ENCODE data around the gene B4GALNT1. TPM values are rescaled to one million over a fixed set of nuclear protein-coding genes. Genes with fewer than 3 reads are reported as not detected.
A peak's percentile ranks its signal among the peaks of the same experiment; 100 is the strongest.

Gene B4GALNT1
- polyA plus RNA-seq, 1 donor from 2014 or later: 99.9 TPM

DNA sequence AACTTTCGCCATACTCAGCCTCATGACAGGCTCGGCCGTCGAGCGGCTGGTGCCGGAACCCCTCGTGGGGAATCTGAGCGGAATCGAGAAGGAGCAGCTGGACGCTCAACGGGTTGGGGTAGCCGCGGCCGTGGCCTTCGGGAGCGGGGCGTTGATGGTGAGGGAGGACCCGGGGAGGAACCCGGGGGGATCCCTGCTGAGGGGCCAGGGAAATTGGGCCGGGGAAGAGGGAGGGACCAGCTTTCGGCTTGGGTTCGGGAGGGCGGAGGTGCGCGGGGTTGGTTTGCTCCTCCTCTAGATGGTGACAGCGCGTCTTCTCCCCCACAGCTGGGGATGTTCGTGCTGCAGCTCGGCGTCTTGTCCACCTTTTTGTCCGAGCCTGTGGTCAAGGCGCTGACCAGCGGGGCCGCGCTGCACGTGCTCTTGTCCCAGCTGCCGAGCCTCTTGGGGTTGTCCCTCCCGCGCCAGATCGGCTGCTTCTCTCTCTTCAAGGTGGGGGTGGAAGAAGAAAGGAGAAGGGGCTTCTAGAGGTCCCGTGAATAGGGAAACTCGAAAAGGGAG, 12.0 kb downstream of the B4GALNT1 start:
- Histone ChIP-seq H3F3A (ENCODE audit: insufficient read depth, low read length, poor library complexity, severe bottlenecking) (no peaks in the 10 kb centered on the region), H3K4me2 (ENCODE audit: low read length) (no peak overlapping the region), H3K9me2 (ENCODE audit: insufficient read depth, low read length) (no peaks in the 10 kb centered on the region), H3K9ac (ENCODE audit: low read length) (no peak overlapping the region), H3K27ac (ENCODE audit: low read length) (no peak overlapping the region), H3K4me3 (ENCODE audit: low read length) (peak overlapping the region; percentile 63), H3K27me3 (ENCODE audit: insufficient read depth, low read depth, low read length) (peaks cover 69% of the 10 kb centered on the region), H3K36me3 (ENCODE audit: insufficient read depth, low read length) (no peaks in the 10 kb centered on the region), H3K79me2 (replicated peaks; ENCODE audit: insufficient read depth, low read length) (no peaks in the 10 kb centered on the region), H3K9me3 (ENCODE audit: low read length) (no peaks in the 10 kb centered on the region), H4K20me1 (ENCODE audit: insufficient read depth) (no peaks in the 10 kb centered on the region), H2AFZ (ENCODE audit: low read depth, low read length) (no peak overlapping the region)
- TF ChIP-seq SMC3 (conservative IDR thresholded peaks at IDR 0.05; ENCODE audit: poor library complexity) (no peak), EZH2 (IDR thresholded peaks at IDR 0.05; ENCODE audit: borderline replicate concordance, insufficient read depth, low read length, poor library complexity, severe bottlenecking) (peak; percentile 34)

DNA sequence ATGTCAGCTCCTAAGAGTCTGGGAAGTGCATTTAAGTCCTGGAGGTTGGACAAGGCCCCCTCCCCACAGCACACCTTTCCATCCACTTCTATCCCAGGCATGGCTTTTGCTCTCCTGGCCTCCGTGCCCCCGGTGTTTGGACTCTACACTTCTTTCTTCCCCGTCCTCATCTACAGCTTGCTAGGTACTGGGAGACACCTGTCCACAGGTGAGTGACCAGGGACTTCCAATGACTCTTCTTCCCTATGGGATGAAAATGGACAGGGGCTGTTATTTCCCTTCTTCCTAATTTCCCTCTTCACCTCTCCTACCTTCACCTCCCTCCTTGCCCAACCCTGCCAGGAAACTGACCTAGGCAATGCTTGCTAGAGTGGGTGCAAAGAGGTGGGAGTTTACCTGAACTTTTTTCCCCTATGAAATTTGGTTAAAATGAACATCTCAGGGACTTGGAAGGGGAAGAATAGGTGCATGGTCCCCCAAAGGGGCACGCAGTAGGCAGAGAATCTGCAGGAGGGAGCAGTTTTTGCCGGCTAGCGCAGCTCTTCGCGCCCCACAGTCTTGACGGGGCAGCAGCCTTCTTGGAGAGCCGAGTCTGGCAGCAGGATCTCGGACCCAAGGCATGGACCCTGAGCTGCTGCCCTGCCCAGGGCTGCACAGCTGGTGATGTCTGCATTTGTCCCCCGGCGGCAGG, 12.6 kb downstream of the B4GALNT1 start:
- no peaks in the 10 kb centered on the region for H3K36me3 ChIP-seq (ENCODE audit: insufficient read depth, low read length)
- no peak overlapping the region for H3K4me2 ChIP-seq (ENCODE audit: low read length)
- H3K27ac ChIP-seq (ENCODE audit: low read length): no peak overlapping the region
- no peak overlapping the region for H3K9ac ChIP-seq (ENCODE audit: low read length)
- no peaks in the 10 kb centered on the region for H3K9me2 ChIP-seq (ENCODE audit: insufficient read depth, low read length)
- peaks cover 69% of the 10 kb centered on the region for H3K27me3 ChIP-seq (ENCODE audit: insufficient read depth, low read depth, low read length)
- TF ChIP-seq SMC3 (conservative IDR thresholded peaks at IDR 0.05; ENCODE audit: poor library complexity) (no peak), RAD21 (conservative IDR thresholded peaks at IDR 0.05) (no peak), MXI1 (conservative IDR thresholded peaks at IDR 0.05; ENCODE audit: poor library complexity, severe bottlenecking) (no peak), EP300 (conservative IDR thresholded peaks at IDR 0.05; ENCODE audit: poor library complexity, severe bottlenecking) (no peak), EZH2 (IDR thresholded peaks at IDR 0.05; ENCODE audit: borderline replicate concordance, insufficient read depth, low read length, poor library complexity, severe bottlenecking) (no peak), POLR2AphosphoS5 (IDR thresholded peaks at IDR 0.05) (no peak), TAF1 (IDR thresholded peaks at IDR 0.05; ENCODE audit: low read depth) (no peak)
- TF ChIP-seq, protein P1, sequence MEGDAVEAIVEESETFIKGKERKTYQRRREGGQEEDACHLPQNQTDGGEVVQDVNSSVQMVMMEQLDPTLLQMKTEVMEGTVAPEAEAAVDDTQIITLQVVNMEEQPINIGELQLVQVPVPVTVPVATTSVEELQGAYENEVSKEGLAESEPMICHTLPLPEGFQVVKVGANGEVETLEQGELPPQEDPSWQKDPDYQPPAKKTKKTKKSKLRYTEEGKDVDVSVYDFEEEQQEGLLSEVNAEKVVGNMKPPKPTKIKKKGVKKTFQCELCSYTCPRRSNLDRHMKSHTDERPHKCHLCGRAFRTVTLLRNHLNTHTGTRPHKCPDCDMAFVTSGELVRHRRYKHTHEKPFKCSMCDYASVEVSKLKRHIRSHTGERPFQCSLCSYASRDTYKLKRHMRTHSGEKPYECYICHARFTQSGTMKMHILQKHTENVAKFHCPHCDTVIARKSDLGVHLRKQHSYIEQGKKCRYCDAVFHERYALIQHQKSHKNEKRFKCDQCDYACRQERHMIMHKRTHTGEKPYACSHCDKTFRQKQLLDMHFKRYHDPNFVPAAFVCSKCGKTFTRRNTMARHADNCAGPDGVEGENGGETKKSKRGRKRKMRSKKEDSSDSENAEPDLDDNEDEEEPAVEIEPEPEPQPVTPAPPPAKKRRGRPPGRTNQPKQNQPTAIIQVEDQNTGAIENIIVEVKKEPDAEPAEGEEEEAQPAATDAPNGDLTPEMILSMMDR (IDR thresholded peaks at IDR 0.05; ENCODE audit: poor library complexity, severe bottlenecking): no peak
- TF ChIP-seq, protein P2, sequence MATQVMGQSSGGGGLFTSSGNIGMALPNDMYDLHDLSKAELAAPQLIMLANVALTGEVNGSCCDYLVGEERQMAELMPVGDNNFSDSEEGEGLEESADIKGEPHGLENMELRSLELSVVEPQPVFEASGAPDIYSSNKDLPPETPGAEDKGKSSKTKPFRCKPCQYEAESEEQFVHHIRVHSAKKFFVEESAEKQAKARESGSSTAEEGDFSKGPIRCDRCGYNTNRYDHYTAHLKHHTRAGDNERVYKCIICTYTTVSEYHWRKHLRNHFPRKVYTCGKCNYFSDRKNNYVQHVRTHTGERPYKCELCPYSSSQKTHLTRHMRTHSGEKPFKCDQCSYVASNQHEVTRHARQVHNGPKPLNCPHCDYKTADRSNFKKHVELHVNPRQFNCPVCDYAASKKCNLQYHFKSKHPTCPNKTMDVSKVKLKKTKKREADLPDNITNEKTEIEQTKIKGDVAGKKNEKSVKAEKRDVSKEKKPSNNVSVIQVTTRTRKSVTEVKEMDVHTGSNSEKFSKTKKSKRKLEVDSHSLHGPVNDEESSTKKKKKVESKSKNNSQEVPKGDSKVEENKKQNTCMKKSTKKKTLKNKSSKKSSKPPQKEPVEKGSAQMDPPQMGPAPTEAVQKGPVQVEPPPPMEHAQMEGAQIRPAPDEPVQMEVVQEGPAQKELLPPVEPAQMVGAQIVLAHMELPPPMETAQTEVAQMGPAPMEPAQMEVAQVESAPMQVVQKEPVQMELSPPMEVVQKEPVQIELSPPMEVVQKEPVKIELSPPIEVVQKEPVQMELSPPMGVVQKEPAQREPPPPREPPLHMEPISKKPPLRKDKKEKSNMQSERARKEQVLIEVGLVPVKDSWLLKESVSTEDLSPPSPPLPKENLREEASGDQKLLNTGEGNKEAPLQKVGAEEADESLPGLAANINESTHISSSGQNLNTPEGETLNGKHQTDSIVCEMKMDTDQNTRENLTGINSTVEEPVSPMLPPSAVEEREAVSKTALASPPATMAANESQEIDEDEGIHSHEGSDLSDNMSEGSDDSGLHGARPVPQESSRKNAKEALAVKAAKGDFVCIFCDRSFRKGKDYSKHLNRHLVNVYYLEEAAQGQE (IDR thresholded peaks at IDR 0.05; ENCODE audit: borderline replicate concordance): no peak
- H3K9me3 ChIP-seq (ENCODE audit: low read length): no peaks in the 10 kb centered on the region
- H3F3A ChIP-seq (ENCODE audit: insufficient read depth, low read length, poor library complexity, severe bottlenecking): no peaks in the 10 kb centered on the region
- no peak overlapping the region for H2AFZ ChIP-seq (ENCODE audit: low read depth, low read length)
- H4K20me1 ChIP-seq (ENCODE audit: insufficient read depth): no peaks in the 10 kb centered on the region
- H3K79me2 ChIP-seq (replicated peaks; ENCODE audit: insufficient read depth, low read length): no peaks in the 10 kb centered on the region
- H3K4me3 ChIP-seq (ENCODE audit: low read length): no peak overlapping the region

Data from neural cell (in vitro differentiated cells).